ENCODE data around the gene NDUFAF5.

- TF ChIP-seq CTCF (IDR thresholded peaks at IDR 0.05 in 8 of 11, conservative IDR thresholded peaks at IDR 0.05 in 3 of 11) (no peak), POLR2A (IDR thresholded peaks at IDR 0.05) (no peak), POLR2AphosphoS5 (IDR thresholded peaks at IDR 0.05) (no peak)
These were observed 25.9 kb upstream of the NDUFAF5 start for GRCh38 chr20:13758884-13759283.
